Epithelial cell of esophagus (primary cell): ENCODE data around the gene GPER1.

Source experiments
- DNase-seq: peaks from one replicate; pipeline ENCODE4 v3.0.0; 2010; ENCODE audit warnings: low read depth
- H3K4me3 ChIP-seq: 2 replicates; pipeline ENCODE4 v1.5.1; 2011; ENCODE audit warnings: mild to moderate bottlenecking, low read length, control low read depth
- TF ChIP-seq, protein P1 (sequence below): IDR thresholded peaks from 2 replicates; pipeline ENCODE4 v1.5.1; 2011; ENCODE audit warnings: low read depth, mild to moderate bottlenecking, low read length, control low read depth, inconsistent platforms; ENCODE audit not compliant: insufficient read depth; ENCODE audit errors: missing control alignments

GPER1 gene

DNA sequence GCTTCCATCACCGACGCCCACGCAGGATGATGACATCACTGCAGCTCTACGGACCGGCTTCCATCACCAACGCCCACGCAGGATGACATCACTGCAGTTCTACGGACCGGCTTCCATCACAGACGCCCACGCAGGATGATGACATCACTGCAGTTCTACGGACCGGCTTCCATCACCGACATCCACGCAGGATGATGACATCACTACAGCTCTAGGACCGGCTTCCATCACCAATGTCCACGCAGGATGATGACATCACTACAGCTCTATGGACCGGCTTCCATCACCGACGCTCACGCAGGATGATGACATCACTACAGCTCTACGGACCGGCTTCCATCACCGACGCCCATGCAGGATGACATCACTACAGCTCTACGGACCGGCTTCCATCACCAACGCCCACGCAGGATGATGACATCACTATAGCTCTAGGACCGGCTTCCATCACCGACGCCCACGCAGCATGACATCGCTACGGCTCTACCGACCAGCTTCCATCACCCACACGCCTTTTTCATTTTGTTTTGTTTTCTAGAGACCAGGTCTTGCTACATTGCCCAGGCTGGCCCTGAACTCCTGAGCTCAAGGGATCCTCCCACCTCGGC is 29.5 kb downstream of the GPER1 start:
- TF ChIP-seq, protein P1, sequence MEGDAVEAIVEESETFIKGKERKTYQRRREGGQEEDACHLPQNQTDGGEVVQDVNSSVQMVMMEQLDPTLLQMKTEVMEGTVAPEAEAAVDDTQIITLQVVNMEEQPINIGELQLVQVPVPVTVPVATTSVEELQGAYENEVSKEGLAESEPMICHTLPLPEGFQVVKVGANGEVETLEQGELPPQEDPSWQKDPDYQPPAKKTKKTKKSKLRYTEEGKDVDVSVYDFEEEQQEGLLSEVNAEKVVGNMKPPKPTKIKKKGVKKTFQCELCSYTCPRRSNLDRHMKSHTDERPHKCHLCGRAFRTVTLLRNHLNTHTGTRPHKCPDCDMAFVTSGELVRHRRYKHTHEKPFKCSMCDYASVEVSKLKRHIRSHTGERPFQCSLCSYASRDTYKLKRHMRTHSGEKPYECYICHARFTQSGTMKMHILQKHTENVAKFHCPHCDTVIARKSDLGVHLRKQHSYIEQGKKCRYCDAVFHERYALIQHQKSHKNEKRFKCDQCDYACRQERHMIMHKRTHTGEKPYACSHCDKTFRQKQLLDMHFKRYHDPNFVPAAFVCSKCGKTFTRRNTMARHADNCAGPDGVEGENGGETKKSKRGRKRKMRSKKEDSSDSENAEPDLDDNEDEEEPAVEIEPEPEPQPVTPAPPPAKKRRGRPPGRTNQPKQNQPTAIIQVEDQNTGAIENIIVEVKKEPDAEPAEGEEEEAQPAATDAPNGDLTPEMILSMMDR = no peak
- H3K4me3 ChIP-seq = no peak overlapping the region
- DNase-seq = no peak

DNA sequence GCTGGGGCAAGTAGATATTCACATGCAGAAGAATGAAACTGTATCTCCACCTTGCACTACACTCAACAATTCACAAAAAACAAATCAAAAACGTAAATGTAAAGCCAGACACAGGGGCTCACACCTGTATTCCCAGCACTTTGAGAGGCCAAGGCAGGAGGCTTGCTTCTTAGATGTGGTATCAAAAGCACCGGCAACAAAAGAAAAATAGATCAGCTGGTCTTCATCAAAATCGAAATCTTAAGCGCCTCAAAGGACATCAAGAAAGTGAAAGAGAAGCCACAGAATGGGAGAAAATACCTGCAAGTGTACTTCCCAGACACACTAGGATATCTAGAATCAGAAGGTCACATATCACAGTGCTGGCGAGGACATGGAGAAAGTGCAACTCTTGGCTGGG is 31.3 kb downstream of the GPER1 start:
- TF ChIP-seq, protein P1 = no peak
- H3K4me3 ChIP-seq = no peak overlapping the region
- no peak for DNase-seq

DNA sequence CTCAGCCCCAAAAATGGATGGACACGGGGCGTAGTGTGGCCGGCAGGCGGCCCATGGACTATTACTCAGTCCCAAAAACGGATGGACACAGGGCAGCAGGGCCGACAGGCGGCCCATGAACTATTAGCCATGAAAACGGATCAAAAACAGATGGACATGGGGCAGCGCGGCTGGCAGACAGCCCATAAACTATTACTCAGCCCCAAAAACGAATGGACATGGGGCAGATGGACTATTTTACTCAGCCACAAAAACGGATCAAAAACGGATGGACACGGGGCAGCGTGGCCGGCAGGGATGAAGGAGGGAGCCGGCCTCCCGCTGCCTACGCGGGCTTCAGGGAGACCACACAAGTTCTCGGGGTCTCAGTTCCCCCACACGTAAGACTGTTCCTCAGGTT is 32.9 kb downstream of the GPER1 start:
- TF ChIP-seq, protein P1 = no peak
- no peak overlapping the region for H3K4me3 ChIP-seq
- DNase-seq = no peak

DNA sequence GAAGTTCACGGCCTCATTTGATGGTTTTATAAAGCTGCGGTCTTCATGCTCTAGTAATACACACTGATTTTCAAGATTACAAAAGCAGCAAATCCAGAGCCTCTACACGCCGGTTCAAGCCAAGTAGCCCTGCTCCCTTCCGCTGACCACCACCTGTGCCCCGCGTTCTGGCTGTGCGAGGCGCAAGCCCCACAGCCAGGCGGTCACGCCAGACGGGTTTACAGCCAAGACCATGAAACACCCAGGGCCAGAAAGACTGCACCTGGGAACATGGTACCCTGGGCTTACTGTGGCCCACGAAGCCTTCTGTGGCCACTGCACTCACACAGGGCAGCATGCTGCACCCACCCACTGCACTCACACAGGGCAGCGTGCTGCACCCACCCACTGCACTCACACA is 33.6 kb downstream of the GPER1 start:
- TF ChIP-seq, protein P1 = no peak
- H3K4me3 ChIP-seq = no peak overlapping the region
- no peak for DNase-seq

DNA sequence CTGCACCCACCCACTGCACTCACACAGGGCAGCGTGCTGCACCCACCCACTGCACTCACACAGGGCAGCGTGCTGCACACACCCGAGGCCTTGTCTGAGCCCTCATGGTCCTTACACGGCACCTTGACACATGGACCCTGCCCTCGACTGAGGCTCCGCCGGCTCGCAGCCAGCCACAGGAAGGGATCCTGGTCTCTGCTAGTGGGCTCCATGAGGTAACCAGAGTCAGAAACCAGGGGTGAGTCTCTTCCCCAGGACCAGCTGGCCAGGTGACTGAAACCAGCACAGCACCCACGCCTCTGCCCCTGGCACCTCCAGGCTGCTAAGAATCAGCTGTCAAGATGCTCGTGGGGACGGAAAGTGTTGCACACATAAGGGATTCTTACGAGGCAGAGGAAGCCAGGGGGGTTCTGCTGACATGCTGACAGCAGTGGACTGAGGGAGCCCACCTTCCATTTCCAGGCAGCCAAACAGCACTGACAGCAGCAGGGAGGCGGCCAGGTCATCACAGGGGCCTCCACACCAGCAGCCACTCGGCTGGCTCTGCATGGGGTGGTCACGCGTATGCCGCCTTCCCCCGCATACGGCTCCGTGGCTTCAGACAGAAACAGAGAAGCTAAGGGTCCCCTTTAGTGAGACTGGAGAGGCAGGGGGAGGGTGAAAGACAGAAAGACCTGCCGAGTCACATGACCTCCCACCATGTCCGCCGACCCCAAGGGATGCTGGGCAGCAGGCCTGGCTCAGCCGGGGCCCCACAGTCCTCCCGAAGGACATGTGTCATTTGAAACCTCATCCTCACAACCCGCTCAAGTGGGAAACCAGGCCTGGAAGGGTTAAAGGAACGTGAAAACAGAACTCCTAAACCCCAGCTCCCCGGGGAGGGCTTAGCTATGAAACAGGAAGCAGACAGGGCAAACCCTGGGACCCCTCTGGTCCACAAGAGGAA is 34.2 kb downstream of the GPER1 start:
- H3K4me3 ChIP-seq = no peak overlapping the region
- TF ChIP-seq, protein P1 = no peak
- no peak for DNase-seq

DNA sequence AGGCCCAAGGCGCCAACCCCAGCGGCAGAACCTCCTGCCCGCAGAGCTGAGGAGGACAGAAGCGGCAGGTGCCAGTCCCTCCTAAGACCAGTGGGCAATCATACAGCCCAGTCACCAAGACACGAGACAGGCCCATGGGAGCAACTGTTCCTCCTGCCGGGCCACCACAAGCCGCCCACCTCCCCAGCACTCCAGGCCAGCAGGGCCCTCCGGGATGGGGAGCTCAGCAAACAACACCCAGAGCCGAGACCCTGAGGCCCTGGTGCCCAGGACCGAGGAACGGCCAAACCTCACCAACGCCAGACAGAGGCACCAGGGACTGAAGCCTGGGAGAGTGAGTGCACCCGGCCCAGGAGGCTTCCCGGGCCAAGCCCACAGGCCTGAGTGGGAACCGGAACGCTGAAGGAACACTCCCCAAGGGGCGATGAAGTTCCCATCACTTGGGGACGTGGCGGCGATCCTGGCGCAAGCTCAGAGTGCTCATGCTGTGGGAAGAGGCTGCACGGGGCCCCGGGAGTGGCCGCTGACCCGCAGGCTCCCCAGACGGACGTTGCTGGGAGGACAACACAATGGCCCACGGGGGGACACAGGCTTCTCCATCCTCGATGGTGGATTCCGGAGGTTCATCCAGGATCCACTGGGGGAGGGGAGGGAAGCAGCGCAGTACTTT is 35.1 kb downstream of the GPER1 start:
- H3K4me3 ChIP-seq = no peak overlapping the region
- no peak for DNase-seq
- TF ChIP-seq, protein P1 = no peak
